HepG2 (cell line): ENCODE measurements around the gene PRKAG3. TPM values are rescaled to one million over a fixed set of nuclear protein-coding genes. Genes with fewer than 3 reads are reported as not detected.

Source experiments
- CEBPB ChIP-seq: IDR thresholded peaks from 2 replicates; pipeline ENCODE4 v1.6.1; 2011; ENCODE audit warnings: low read depth, low read length, improper control_type of control experiment, borderline replicate concordance
- GMEB2 ChIP-seq: IDR thresholded peaks from 2 replicates; pipeline ENCODE4 v1.6.1; 2016; ENCODE audit warnings: missing biosample characterization, missing genetic modification reagents, low read depth
- POLR2G ChIP-seq: fragments of 200-400 bp; formaldehyde crosslinking; IDR thresholded peaks from 2 replicates; pipeline ENCODE4 v1.6.1; 2018; ENCODE audit warnings: mild to moderate bottlenecking, low read depth, low read length, moderate library complexity
- RAD21 ChIP-seq: fragments of 450-650 bp; formaldehyde crosslinking; IDR thresholded peaks from 2 replicates; pipeline ENCODE4 v1.5.0; 2020; ENCODE audit warnings: mild to moderate bottlenecking
- REST ChIP-seq, 2 experiments: IDR thresholded peaks; 2 replicates each; pipeline ENCODE4 v1.6.1; 2011 to 2012; ENCODE audit warnings: low read length in 2 of 2, borderline replicate concordance in 1 of 2, low read depth in 1 of 2, mild to moderate bottlenecking in 1 of 2, moderate library complexity in 1 of 2
- RXRA ChIP-seq: sonication (generic); formaldehyde crosslinking; IDR thresholded peaks from 2 replicates; pipeline ENCODE4 v1.5.1; 2020; ENCODE audit warnings: missing genetic modification reagents
- SMARCC2 ChIP-seq: fragments of 450-650 bp; IDR thresholded peaks from 2 replicates; pipeline ENCODE4 v1.6.1; 2017; ENCODE audit warnings: antibody characterized with exemption, mild to moderate bottlenecking
- SOX6 ChIP-seq, 2 experiments: fragments of 450-650 bp in 1 of 2; sonication (generic) in 1 of 2; formaldehyde crosslinking in 1 of 2; IDR thresholded peaks; 2 replicates each; pipeline versions ENCODE4 v1.4.0 to v1.6.1; 2017 to 2020; ENCODE audit warnings: antibody characterized with exemption in 1 of 2, mild to moderate bottlenecking in 1 of 2, missing genetic modification reagents in 1 of 2
- ZNF224 ChIP-seq: sonication (generic); formaldehyde crosslinking; IDR thresholded peaks from 2 replicates; pipeline ENCODE4 v1.5.0; 2020; ENCODE audit warnings: mild to moderate bottlenecking, missing genetic modification reagents
- ZNF232 ChIP-seq: sonication (generic); formaldehyde crosslinking; IDR thresholded peaks from 2 replicates; pipeline ENCODE4 v1.4.0; 2020; ENCODE audit warnings: missing genetic modification reagents, borderline replicate concordance
- ZNF253 ChIP-seq: sonication (generic); formaldehyde crosslinking; IDR thresholded peaks from 2 replicates; pipeline ENCODE4 v1.8.0; 2022; ENCODE audit warnings: mild to moderate bottlenecking, missing genetic modification reagents, borderline replicate concordance
- ZNF552 ChIP-seq: sonication (generic); formaldehyde crosslinking; IDR thresholded peaks from 2 replicates; pipeline ENCODE4 v1.9.0; 2022; ENCODE audit warnings: missing genetic modification reagents, mild to moderate bottlenecking, borderline replicate concordance
- ZNF605 ChIP-seq: sonication (generic); formaldehyde crosslinking; IDR thresholded peaks from 2 replicates; pipeline ENCODE4 v1.8.0; 2022; ENCODE audit warnings: mild to moderate bottlenecking, missing genetic modification reagents
- ZNF781 ChIP-seq: sonication (generic); formaldehyde crosslinking; IDR thresholded peaks from 2 replicates; pipeline ENCODE4 v1.5.1; 2020; ENCODE audit warnings: borderline replicate concordance, mild to moderate bottlenecking, missing genetic modification reagents; ENCODE audit errors: not compliant biosample characterization
- polyA plus RNA-seq, 8 experiments: library from polyadenylated mRNA; depleted of rRNA in 3 of 8; stranded (reverse) in 7 of 8; unstranded in 1 of 8; fragments of >200 nt; fragmentation: Illumina TruSeq in 4 of 8; extraction: Trizol in 4 of 8; gene quantifications; 2 replicates each; pipeline versions ENCODE4 v1.2.1 to v1.2.3, GENCODE V29; 2011 to 2016; ENCODE audit warnings: low read depth in 4 of 8, missing spikeins in 1 of 8, mixed read lengths in 1 of 8; ENCODE audit not compliant: insufficient read depth in 1 of 8
- total RNA-seq, 5 experiments: library from RNA; depleted of rRNA; stranded (reverse); fragments of >200 nt; fragmentation: Illumina TruSeq; extraction: Trizol; gene quantifications; 2 replicates each; pipeline ENCODE4 v1.2.3, GENCODE V29; 2016; ENCODE audit warnings: low read depth in 1 of 5
- TF ChIP-seq, protein P1 (sequence below): IDR thresholded peaks from 2 replicates; pipeline ENCODE4 v1.4.0; 2020; ENCODE audit warnings: mild to moderate bottlenecking, missing genetic modification reagents
- TF ChIP-seq, protein P2 (sequence below): IDR thresholded peaks from 2 replicates; pipeline ENCODE4 v1.6.1; 2016; ENCODE audit warnings: missing compliant biosample characterization, missing genetic modification reagents, borderline replicate concordance
- TF ChIP-seq, protein P3 (sequence below): IDR thresholded peaks from 2 replicates; pipeline ENCODE4 v1.6.1; 2016; ENCODE audit warnings: low read depth, borderline replicate concordance

Gene PRKAG3
- total and polyA plus RNA-seq, 2 of the 13 experiments (the other 11 are each of a cell fraction or from before 2014, with no cell fraction given) = not detected

GRCh38 chr2:218852911-218853667 lies 21.5 kb upstream of the PRKAG3 start (continued):
- peak; percentile 57 for TF ChIP-seq ZNF781
- TF ChIP-seq ZNF224 = no peak
- TF ChIP-seq SOX6 (IDR thresholded peaks at IDR 0.05) = no peak
- TF ChIP-seq SOX6 (CRISPR knock-in tag; IDR thresholded peaks at IDR 0.05) = peak; percentile 37; the same call in 1 of the 2 replicates
- TF ChIP-seq, protein P1, sequence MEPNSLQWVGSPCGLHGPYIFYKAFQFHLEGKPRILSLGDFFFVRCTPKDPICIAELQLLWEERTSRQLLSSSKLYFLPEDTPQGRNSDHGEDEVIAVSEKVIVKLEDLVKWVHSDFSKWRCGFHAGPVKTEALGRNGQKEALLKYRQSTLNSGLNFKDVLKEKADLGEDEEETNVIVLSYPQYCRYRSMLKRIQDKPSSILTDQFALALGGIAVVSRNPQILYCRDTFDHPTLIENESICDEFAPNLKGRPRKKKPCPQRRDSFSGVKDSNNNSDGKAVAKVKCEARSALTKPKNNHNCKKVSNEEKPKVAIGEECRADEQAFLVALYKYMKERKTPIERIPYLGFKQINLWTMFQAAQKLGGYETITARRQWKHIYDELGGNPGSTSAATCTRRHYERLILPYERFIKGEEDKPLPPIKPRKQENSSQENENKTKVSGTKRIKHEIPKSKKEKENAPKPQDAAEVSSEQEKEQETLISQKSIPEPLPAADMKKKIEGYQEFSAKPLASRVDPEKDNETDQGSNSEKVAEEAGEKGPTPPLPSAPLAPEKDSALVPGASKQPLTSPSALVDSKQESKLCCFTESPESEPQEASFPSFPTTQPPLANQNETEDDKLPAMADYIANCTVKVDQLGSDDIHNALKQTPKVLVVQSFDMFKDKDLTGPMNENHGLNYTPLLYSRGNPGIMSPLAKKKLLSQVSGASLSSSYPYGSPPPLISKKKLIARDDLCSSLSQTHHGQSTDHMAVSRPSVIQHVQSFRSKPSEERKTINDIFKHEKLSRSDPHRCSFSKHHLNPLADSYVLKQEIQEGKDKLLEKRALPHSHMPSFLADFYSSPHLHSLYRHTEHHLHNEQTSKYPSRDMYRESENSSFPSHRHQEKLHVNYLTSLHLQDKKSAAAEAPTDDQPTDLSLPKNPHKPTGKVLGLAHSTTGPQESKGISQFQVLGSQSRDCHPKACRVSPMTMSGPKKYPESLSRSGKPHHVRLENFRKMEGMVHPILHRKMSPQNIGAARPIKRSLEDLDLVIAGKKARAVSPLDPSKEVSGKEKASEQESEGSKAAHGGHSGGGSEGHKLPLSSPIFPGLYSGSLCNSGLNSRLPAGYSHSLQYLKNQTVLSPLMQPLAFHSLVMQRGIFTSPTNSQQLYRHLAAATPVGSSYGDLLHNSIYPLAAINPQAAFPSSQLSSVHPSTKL (CRISPR knock-in tag) = 0 out of 2 replicates have a peak, but pooled peaks have one; percentile 14
- 0 out of 2 replicates have a peak, but pooled peaks have one; percentile 13 for TF ChIP-seq SMARCC2
- no peak for TF ChIP-seq ZNF253
- TF ChIP-seq RAD21 (CRISPR knock-in tag) = peak; percentile 86
- no peak for TF ChIP-seq GMEB2 (CRISPR knock-in tag)
- TF ChIP-seq ZNF605 = peak; percentile 64; the same call in 1 of the 2 replicates
- no peak for TF ChIP-seq RXRA (CRISPR knock-in tag)
- TF ChIP-seq, protein P2, sequence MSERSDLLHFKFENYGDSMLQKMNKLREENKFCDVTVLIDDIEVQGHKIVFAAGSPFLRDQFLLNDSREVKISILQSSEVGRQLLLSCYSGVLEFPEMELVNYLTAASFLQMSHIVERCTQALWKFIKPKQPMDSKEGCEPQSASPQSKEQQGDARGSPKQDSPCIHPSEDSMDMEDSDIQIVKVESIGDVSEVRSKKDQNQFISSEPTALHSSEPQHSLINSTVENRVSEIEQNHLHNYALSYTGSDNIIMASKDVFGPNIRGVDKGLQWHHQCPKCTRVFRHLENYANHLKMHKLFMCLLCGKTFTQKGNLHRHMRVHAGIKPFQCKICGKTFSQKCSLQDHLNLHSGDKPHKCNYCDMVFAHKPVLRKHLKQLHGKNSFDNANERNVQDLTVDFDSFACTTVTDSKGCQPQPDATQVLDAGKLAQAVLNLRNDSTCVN (CRISPR knock-in tag) = no peak
- no peak for TF ChIP-seq POLR2G
- TF ChIP-seq REST (IDR thresholded peaks at IDR 0.05; ENCODE audit: borderline replicate concordance in 1 of 2, low read depth in 1 of 2, low read length in 2 of 2) = no peak
- TF ChIP-seq ZNF232 = 0 out of 2 replicates have a peak, but pooled peaks have one; percentile 62
- TF ChIP-seq, protein P3, sequence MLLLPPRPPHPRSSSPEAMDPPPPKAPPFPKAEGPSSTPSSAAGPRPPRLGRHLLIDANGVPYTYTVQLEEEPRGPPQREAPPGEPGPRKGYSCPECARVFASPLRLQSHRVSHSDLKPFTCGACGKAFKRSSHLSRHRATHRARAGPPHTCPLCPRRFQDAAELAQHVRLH (CRISPR knock-in tag) = no peak
- TF ChIP-seq CEBPB = no peak
- TF ChIP-seq ZNF552 (CRISPR knock-in tag) = no peak
